ENCODE results near the gene SGMS2.

- TF ChIP-seq CTCF (IDR thresholded peaks at IDR 0.05) (no peak), POLR2A (IDR thresholded peaks at IDR 0.05; ENCODE audit: low read depth) (no peak), POLR2AphosphoS5 (IDR thresholded peaks at IDR 0.05) (no peak)
Observed at GRCh38 chr4:107885865-107886264, 61.1 kb downstream of the SGMS2 start.
